Mesenchymal stem cell (in vitro differentiated cells and primary cell): ENCODE results near the gene LYPD6B.
"Not testable (repeated sequence)": the region's sequence is repeated elsewhere in the genome, so short reads cannot be mapped to it uniquely, and the experiment has no call there.

ENCODE experiments used
- DNase-seq: peaks from one replicate; pipeline ENCODE4 v3.0.0-alpha.2; 2013
- H2AFZ ChIP-seq: one replicate; pipeline ENCODE4 v1.6.1; 2013; ENCODE audit warnings: low read depth, mild to moderate bottlenecking, control low read depth, inconsistent platforms, low read length, moderate library complexity
- H2AK5ac ChIP-seq: 2 replicates; pipeline ENCODE4 v1.6.1; 2013; ENCODE audit warnings: low read length, moderate library complexity, mild to moderate bottlenecking, inconsistent platforms; ENCODE audit not compliant: severe bottlenecking
- H2BK120ac ChIP-seq: one replicate; pipeline ENCODE4 v1.6.1; 2013; ENCODE audit warnings: low read depth, mild to moderate bottlenecking, inconsistent platforms, low read length, moderate library complexity
- H2BK12ac ChIP-seq, 2 experiments: one replicate each; pipeline ENCODE4 v1.6.1; 2013; ENCODE audit warnings: inconsistent platforms in 2 of 2, low read length in 2 of 2, mild to moderate bottlenecking in 2 of 2, moderate library complexity in 2 of 2, control low read depth in 1 of 2
- H2BK15ac ChIP-seq: one replicate; pipeline ENCODE4 v1.6.1; 2013; ENCODE audit warnings: mild to moderate bottlenecking, low read depth, inconsistent platforms; ENCODE audit not compliant: poor library complexity, severe bottlenecking
- H2BK5ac ChIP-seq: 2 replicates; pipeline ENCODE4 v1.6.1; 2013; ENCODE audit warnings: low read depth, mild to moderate bottlenecking, low read length, control low read depth, inconsistent platforms; ENCODE audit not compliant: poor library complexity, severe bottlenecking
- H3K14ac ChIP-seq, 2 experiments: one replicate each; pipeline ENCODE4 v1.6.1; 2013; ENCODE audit warnings: inconsistent platforms in 2 of 2, low read length in 2 of 2, control low read depth in 1 of 2, mild to moderate bottlenecking in 1 of 2, moderate library complexity in 1 of 2
- H3K18ac ChIP-seq, 2 experiments: one replicate each; pipeline ENCODE4 v1.6.1; 2013; ENCODE audit warnings: inconsistent platforms in 2 of 2, low read length in 2 of 2, control low read depth in 1 of 2, low read depth in 1 of 2, mild to moderate bottlenecking in 1 of 2
- H3K23ac ChIP-seq, 2 experiments: one replicate each; pipeline ENCODE4 v1.6.1; 2013; ENCODE audit warnings: inconsistent platforms in 2 of 2, low read length in 2 of 2, mild to moderate bottlenecking in 2 of 2, moderate library complexity in 2 of 2, control low read depth in 1 of 2
- H3K27ac ChIP-seq: 2 replicates; pipeline ENCODE4 v1.5.1; 2013; ENCODE audit warnings: mild to moderate bottlenecking, moderate library complexity, low read length, control low read depth, inconsistent platforms; ENCODE audit not compliant: poor library complexity, severe bottlenecking
- H3K27me3 ChIP-seq, 2 experiments: 2 replicates each; pipeline versions ENCODE4 v1.6.1 to v1.7.0; 2013; ENCODE audit warnings: low read length in 2 of 2, mild to moderate bottlenecking in 2 of 2, moderate library complexity in 2 of 2, control low read depth in 1 of 2, inconsistent platforms in 1 of 2; ENCODE audit not compliant: control insufficient read depth in 1 of 2, insufficient read depth in 1 of 2
- H3K36me3 ChIP-seq, 2 experiments: 2 replicates each; pipeline versions ENCODE4 v1.6.1 to v1.7.0; 2013; ENCODE audit warnings: low read length in 2 of 2, control low read depth in 1 of 2, inconsistent platforms in 1 of 2, low read depth in 1 of 2, mild to moderate bottlenecking in 1 of 2; ENCODE audit not compliant: insufficient read depth in 2 of 2, control insufficient read depth in 1 of 2
- H3K4ac ChIP-seq, 2 experiments: one replicate each; pipeline ENCODE4 v1.6.1; 2013; ENCODE audit warnings: inconsistent platforms in 2 of 2, low read length in 2 of 2, mild to moderate bottlenecking in 2 of 2, moderate library complexity in 2 of 2, control low read depth in 1 of 2, low read depth in 1 of 2
- H3K4me1 ChIP-seq: 2 replicates; pipeline ENCODE4 v1.6.1; 2013; ENCODE audit warnings: low read depth, low read length, control low read depth; ENCODE audit not compliant: control insufficient read depth, insufficient read depth
- H3K4me2 ChIP-seq: 2 replicates; pipeline ENCODE4 v1.6.1; 2013; ENCODE audit warnings: low read length, mild to moderate bottlenecking, inconsistent platforms; ENCODE audit not compliant: poor library complexity, severe bottlenecking
- H3K4me3 ChIP-seq, 2 experiments: 2 replicates each; pipeline versions ENCODE4 v1.5.1 to v1.7.0; 2013; ENCODE audit warnings: low read length in 2 of 2, mild to moderate bottlenecking in 2 of 2, control low read depth in 1 of 2, low read depth in 1 of 2; ENCODE audit not compliant: insufficient read depth in 1 of 2
- H3K79me1 ChIP-seq: replicated peaks from 2 replicates; pipeline ENCODE4 v1.6.1; 2013; ENCODE audit warnings: mild to moderate bottlenecking, control low read depth, low read length, inconsistent platforms; ENCODE audit not compliant: poor library complexity, severe bottlenecking
- H3K9ac ChIP-seq: 2 replicates; pipeline ENCODE4 v1.7.0; 2013; ENCODE audit warnings: mild to moderate bottlenecking, low read length, moderate library complexity
- H3K9me3 ChIP-seq: 2 replicates; pipeline ENCODE4 v1.7.0; 2013; ENCODE audit warnings: mild to moderate bottlenecking, low read length; ENCODE audit not compliant: control insufficient read depth
- H4K8ac ChIP-seq: one replicate; pipeline ENCODE4 v1.6.1; 2013; ENCODE audit warnings: inconsistent platforms, mild to moderate bottlenecking, low read length, moderate library complexity
- H4K91ac ChIP-seq: one replicate; pipeline ENCODE4 v1.6.1; 2013; ENCODE audit warnings: mild to moderate bottlenecking, low read length, inconsistent platforms
- WGBS: methylation state at CpG from one replicate; pipeline ENCODE4 v1.1.7; 2013; ENCODE audit warnings: mixed read lengths; 5-methylcytosine and 5-hydroxymethylcytosine counted together

LYPD6B gene

GRCh38 chr2:149236410-149236809, 197.9 kb downstream of the LYPD6B start:
- Histone ChIP-seq H3K14ac (no peak overlapping the region), H3K36me3 (no peaks in the 10 kb centered on the region), H4K8ac (no peak overlapping the region), H3K27ac (no peak overlapping the region), H2BK15ac (no peak overlapping the region), H2BK12ac (no peak overlapping the region), H2AFZ (no peak overlapping the region), H3K9me3 (no peaks in the 10 kb centered on the region), H3K23ac (no peak overlapping the region), H3K4me1 (no peaks in the 10 kb centered on the region), H4K91ac (no peak overlapping the region), H3K79me1 (no peaks in the 10 kb centered on the region), H2BK5ac (no peak overlapping the region), H3K27me3 (peaks cover 0 to 7% of the 10 kb centered on the region in 2 experiments), H2AK5ac (no peak overlapping the region), H3K4ac (no peak overlapping the region), H3K9ac (no peak overlapping the region), H2BK120ac (no peak overlapping the region), H3K4me2 (no peak overlapping the region), H3K18ac (no peak overlapping the region), H3K4me3 (no peak overlapping the region)
- DNase-seq = no peak
- WGBS = 91% methylated on average over 1 of the region's 2 CpGs

GRCh38 chr2:149246186-149246585, 207.7 kb downstream of the LYPD6B start:
- no peak overlapping the region for H3K4me3 ChIP-seq
- no peaks in the 10 kb centered on the region for H3K36me3 ChIP-seq
- no peak overlapping the region for H2AFZ ChIP-seq
- no peak overlapping the region for H3K23ac ChIP-seq
- H2BK15ac ChIP-seq = no peak overlapping the region
- H4K91ac ChIP-seq = no peak overlapping the region
- H3K4me2 ChIP-seq = no peak overlapping the region
- H3K27me3 ChIP-seq = no peaks in the 10 kb centered on the region
- H2BK120ac ChIP-seq = no peak overlapping the region
- H3K9ac ChIP-seq = no peak overlapping the region
- no peak overlapping the region for H3K18ac ChIP-seq
- WGBS = 100% methylated on average over 2 of the region's 3 CpGs
- no peak overlapping the region for H2BK12ac ChIP-seq
- H3K9me3 ChIP-seq = no peaks in the 10 kb centered on the region
- H3K4me1 ChIP-seq = no peaks in the 10 kb centered on the region
- H3K4ac ChIP-seq = no peak overlapping the region
- H3K27ac ChIP-seq = no peak overlapping the region
- no peak overlapping the region for H2AK5ac ChIP-seq
- H3K14ac ChIP-seq = no peak overlapping the region
- no peak overlapping the region for H2BK5ac ChIP-seq
- H4K8ac ChIP-seq = no peak overlapping the region
- no peaks in the 10 kb centered on the region for H3K79me1 ChIP-seq
- DNase-seq = no peak

GRCh38 chr2:149251436-149251835, 212.9 kb downstream of the LYPD6B start:
- H3K27me3 ChIP-seq, H3K27ac ChIP-seq, H3K23ac ChIP-seq, DNase-seq, H3K9ac ChIP-seq, H2BK120ac ChIP-seq, H3K14ac ChIP-seq, H2AK5ac ChIP-seq, H3K4ac ChIP-seq, H3K79me1 ChIP-seq, H2BK5ac ChIP-seq, H3K4me3 ChIP-seq, H3K36me3 ChIP-seq, H2BK12ac ChIP-seq, H2BK15ac ChIP-seq, H4K91ac ChIP-seq, H3K18ac ChIP-seq, H3K4me1 ChIP-seq, H3K4me2 ChIP-seq, H4K8ac ChIP-seq, H3K9me3 ChIP-seq, H2AFZ ChIP-seq: not testable (repeated sequence)
- WGBS = 85% methylated on average over 3 of the region's 3 CpGs

GRCh38 chr2:149256877-149257276, 218.4 kb downstream of the LYPD6B start:
- 76% methylated on average over 3 of the region's 3 CpGs for WGBS

More at GRCh38 chr2:149256877-149257276, 218.4 kb downstream of the LYPD6B start:
- H4K91ac ChIP-seq, DNase-seq, H2AFZ ChIP-seq, H3K79me1 ChIP-seq, H3K14ac ChIP-seq, H3K27me3 ChIP-seq, H2BK120ac ChIP-seq, H2BK12ac ChIP-seq, H2AK5ac ChIP-seq, H2BK15ac ChIP-seq, H4K8ac ChIP-seq, H3K4me1 ChIP-seq, H3K36me3 ChIP-seq, H3K18ac ChIP-seq, H3K23ac ChIP-seq, H3K4me3 ChIP-seq, H3K9me3 ChIP-seq, H3K4me2 ChIP-seq, H3K27ac ChIP-seq, H3K4ac ChIP-seq, H2BK5ac ChIP-seq, H3K9ac ChIP-seq: not testable (repeated sequence)
